GM13976 (cell line): Measurements from ENCODE around the gene MFSD6L.

ENCODE experiments used
- DNase-seq: peaks from one replicate; pipeline ENCODE4 v3.0.0; 2012; ENCODE audit warnings: low spot score
- CTCF ChIP-seq: IDR thresholded peaks from 2 replicates; pipeline ENCODE4 v1.5.1; 2012; ENCODE audit warnings: borderline replicate concordance, mild to moderate bottlenecking; ENCODE audit not compliant: insufficient read depth; ENCODE audit errors: extremely low read depth, missing control alignments, control extremely low read depth
- in situ Hi-C: fragments of 300-500 bp; cut with MboI; formaldehyde crosslinking; loops from one replicate; pipeline ENCODE4 v1.12.0; 2022; ENCODE audit warnings: low sequenced_read_pairs, mixed read lengths, inconsistent platforms; ENCODE audit not compliant: unreplicated experiment

Gene MFSD6L

GRCh38 chr17:8801135-8801840 is 2.1 kb upstream of the MFSD6L start:
- in situ Hi-C loops, result no loop called here
- no peak for TF ChIP-seq CTCF
- DNase-seq, result no peak

DNA sequence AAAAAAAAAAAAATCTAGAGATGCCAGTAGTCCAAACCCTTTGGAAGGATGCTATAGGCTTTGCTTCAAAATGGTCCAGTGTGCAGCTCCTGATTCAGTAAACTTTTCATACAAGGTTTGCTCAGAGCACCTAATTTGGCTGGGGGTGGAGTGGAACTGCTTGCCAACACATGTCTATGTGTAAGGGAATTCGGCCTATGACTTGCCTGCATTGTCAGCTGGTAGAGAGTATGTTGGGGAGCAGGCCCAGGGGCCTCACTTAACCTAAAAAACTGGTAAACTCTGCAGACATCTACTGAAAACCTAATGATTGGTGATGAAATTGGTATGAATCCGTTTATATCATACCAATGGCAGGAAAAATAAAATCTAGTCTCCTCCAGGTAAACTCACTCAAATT is 1.5 kb upstream of the MFSD6L start:
- TF ChIP-seq CTCF, result no peak
- DNase-seq, result no peak
- in situ Hi-C loops, result no loop called here

GRCh38 chr17:8799570-8800212 is 526 bp upstream of the MFSD6L start:
- TF ChIP-seq CTCF, result no peak
- DNase-seq, result no peak
- in situ Hi-C loops, result no loop called here

DNA sequence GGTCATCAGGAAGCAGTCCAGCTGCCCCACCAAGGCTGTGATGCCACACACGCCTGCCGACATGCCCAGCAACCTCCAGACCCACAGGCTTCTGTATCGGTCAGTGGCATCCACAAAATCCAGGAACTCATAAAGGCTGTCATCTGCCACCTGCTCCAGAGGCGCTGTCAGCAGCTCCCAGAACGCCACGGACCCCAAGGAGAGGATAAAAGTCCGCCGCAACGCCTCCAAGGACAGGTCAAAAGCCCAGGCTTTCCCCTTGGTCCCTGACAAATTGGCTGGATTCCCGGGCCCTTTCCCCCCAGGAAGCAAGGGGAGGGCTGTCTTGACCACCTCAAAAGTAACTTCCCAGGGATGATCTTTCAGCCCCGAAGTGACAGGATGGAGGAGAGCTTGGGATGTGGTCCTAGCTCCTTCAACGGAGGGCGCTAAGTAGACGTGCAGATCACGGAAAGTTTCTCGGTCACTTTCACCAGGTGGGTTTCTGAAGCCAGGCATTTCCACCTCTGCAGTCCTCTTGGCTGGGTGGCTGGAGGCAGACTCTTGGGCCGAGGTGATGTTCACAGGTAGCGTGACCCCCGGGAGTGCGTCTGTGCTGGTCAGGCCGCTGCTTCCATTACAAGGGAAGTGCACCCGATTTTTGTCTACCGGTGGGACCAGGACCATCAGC is 854 bp downstream of the MFSD6L start:
- TF ChIP-seq CTCF, result no peak
- DNase-seq, result no peak
- in situ Hi-C loops, result no loop called here

GRCh38 chr17:8797621-8798175 is 1.5 kb downstream of the MFSD6L start:
- no peak for TF ChIP-seq CTCF
- DNase-seq, result no peak
- in situ Hi-C loops, result no loop called here

DNA sequence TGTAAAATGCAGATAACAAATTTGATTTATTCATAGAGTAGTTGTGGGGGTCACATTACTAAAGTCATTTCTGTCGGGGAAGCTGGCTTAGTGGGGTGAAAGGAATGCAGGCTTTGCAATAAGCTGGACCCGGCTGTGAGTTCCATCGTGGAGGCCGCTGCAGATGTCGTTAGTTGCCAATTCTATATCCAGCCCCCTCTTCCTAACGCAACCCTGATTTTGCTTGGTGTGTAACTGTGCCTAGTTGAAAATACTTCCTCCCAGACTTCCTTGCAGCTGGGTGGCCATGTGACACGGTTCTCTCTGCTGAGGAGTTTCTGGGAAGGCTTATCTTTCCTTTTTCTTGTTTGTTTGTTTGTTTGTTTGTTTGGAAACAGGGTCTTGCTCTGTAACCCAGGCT is 4.5 kb downstream of the MFSD6L start:
- DNase-seq, result no peak
- TF ChIP-seq CTCF, result no peak
- in situ Hi-C loops, result no loop called here
